Mesothelial cell of epicardium (in vitro differentiated cells): ENCODE results near the gene HTR6. TPM values are rescaled to one million over a fixed set of nuclear protein-coding genes. Genes with fewer than 3 reads are reported as not detected.

ENCODE experiments used
- DNase-seq, 2 experiments: peaks; one replicate each; pipeline ENCODE4 v3.0.0; 2021; ENCODE audit warnings: low spot score in 2 of 2; ENCODE audit not compliant: unreplicated experiment in 2 of 2
- H3K27ac Mint-ChIP-seq: 2 replicates; pipeline ENCODE4 v1.8.0; 2021; ENCODE audit warnings: mixed read lengths
- H3K27me3 Mint-ChIP-seq: 2 replicates; pipeline ENCODE4 v1.8.0; 2021; ENCODE audit warnings: low read depth, mixed read lengths
- H3K36me3 Mint-ChIP-seq: 2 replicates; pipeline ENCODE4 v1.8.0; 2021; ENCODE audit warnings: mixed read lengths
- H3K4me1 Mint-ChIP-seq: 2 replicates; pipeline ENCODE4 v1.8.0; 2021; ENCODE audit warnings: mixed read lengths
- H3K4me3 Mint-ChIP-seq: 2 replicates; pipeline ENCODE4 v1.8.0; 2021; ENCODE audit warnings: mild to moderate bottlenecking, moderate library complexity, mixed read lengths
- H3K9me3 Mint-ChIP-seq: 2 replicates; pipeline ENCODE4 v1.8.0; 2021; ENCODE audit warnings: mixed read lengths
- total RNA-seq: library from RNA; stranded (reverse); gene quantifications from 3 replicates; pipeline ENCODE4 v1.2.1, GENCODE V29; 2021
- TF ChIP-seq, protein P1 (sequence below): fragments of 200-600 bp; sonication (generic); IDR thresholded peaks from one replicate; pipeline ENCODE4 v1.5.0; 2021; ENCODE audit warnings: antibody characterized with exemption; ENCODE audit not compliant: unreplicated experiment

HTR6 gene
- total RNA-seq, 1 donor from 2014 or later = 0.11 TPM

- no peaks in the 10 kb centered on the region for H3K36me3 Mint-ChIP-seq
- no peak for DNase-seq
- no peak overlapping the region for H3K4me3 Mint-ChIP-seq
- peaks cover 7% of the 10 kb centered on the region for H3K4me1 Mint-ChIP-seq
- TF ChIP-seq, protein P1, sequence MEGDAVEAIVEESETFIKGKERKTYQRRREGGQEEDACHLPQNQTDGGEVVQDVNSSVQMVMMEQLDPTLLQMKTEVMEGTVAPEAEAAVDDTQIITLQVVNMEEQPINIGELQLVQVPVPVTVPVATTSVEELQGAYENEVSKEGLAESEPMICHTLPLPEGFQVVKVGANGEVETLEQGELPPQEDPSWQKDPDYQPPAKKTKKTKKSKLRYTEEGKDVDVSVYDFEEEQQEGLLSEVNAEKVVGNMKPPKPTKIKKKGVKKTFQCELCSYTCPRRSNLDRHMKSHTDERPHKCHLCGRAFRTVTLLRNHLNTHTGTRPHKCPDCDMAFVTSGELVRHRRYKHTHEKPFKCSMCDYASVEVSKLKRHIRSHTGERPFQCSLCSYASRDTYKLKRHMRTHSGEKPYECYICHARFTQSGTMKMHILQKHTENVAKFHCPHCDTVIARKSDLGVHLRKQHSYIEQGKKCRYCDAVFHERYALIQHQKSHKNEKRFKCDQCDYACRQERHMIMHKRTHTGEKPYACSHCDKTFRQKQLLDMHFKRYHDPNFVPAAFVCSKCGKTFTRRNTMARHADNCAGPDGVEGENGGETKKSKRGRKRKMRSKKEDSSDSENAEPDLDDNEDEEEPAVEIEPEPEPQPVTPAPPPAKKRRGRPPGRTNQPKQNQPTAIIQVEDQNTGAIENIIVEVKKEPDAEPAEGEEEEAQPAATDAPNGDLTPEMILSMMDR = no peak
- no peaks in the 10 kb centered on the region for H3K9me3 Mint-ChIP-seq
- peaks cover 9% of the 10 kb centered on the region for H3K27me3 Mint-ChIP-seq
- no peak overlapping the region for H3K27ac Mint-ChIP-seq
These were observed 9.0 kb upstream of the HTR6 start for GRCh38 chr1:19655718-19656080.

DNA sequence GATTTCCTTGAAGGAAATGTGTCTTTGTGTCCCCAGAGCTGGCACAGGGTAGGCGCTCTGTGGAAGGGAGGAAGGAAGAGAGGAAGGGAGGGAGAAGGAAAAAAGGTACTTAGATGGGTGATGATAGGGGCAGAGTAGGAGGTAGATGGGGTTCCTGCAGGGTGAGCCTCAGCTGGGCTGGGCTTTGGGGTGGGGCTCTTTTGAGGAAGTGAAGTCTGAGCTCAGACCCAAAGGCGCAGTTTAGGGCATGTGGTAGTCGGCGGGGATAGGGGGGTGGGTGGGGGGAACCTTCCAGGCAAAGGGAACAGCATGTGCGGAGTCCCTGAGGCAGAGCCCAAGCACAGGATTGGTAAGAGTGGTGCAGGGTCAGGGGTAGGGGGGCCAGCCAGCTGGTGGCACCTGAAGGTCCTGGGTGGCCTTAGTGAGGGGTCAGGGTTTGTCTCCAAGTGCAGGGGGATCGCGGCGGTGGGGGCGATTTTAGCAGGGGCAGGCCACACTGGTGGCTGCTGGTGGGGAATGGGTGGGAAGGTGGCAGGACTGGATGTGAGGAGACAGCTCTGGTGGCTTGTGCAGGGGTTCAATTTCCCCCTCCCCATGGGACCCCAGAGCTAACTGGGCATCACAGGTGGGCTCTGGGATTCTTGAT is 8.4 kb upstream of the HTR6 start:
- no peak overlapping the region for H3K27ac Mint-ChIP-seq
- TF ChIP-seq, protein P1 = no peak
- peaks cover 7% of the 10 kb centered on the region for H3K4me1 Mint-ChIP-seq
- DNase-seq = no peak
- H3K36me3 Mint-ChIP-seq = no peaks in the 10 kb centered on the region
- H3K4me3 Mint-ChIP-seq = no peak overlapping the region
- H3K9me3 Mint-ChIP-seq = no peaks in the 10 kb centered on the region
- H3K27me3 Mint-ChIP-seq = peaks cover 14% of the 10 kb centered on the region

- Mint-ChIP-seq H3K9me3 (no peaks in the 10 kb centered on the region), H3K27ac (no peak overlapping the region), H3K36me3 (no peaks in the 10 kb centered on the region), H3K4me3 (no peak overlapping the region), H3K27me3 (peaks cover 18% of the 10 kb centered on the region), H3K4me1 (peaks cover 7% of the 10 kb centered on the region)
- TF ChIP-seq, protein P1 = no peak
- no peak for DNase-seq
These were observed 7.8 kb upstream of the HTR6 start for GRCh38 chr1:19656780-19657466.

DNA sequence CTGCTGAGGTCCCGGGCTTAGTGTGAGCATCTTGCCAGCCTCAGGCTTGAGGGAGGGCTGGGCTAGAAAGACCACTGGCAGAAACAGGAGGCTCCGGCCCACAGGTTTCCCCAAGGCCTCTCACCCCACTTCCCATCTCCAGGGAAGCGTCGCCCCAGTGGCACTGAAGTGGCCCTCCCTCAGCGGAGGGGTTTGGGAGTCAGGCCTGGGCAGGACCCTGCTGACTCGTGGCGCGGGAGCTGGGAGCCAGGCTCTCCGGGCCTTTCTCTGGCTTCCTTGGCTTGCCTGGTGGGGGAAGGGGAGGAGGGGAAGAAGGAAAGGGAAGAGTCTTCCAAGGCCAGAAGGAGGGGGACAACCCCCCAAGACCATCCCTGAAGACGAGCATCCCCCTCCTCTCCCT is 7.2 kb upstream of the HTR6 start:
- H3K4me3 Mint-ChIP-seq = no peak overlapping the region
- TF ChIP-seq, protein P1 = no peak
- H3K4me1 Mint-ChIP-seq = peaks cover 7% of the 10 kb centered on the region
- H3K36me3 Mint-ChIP-seq = no peaks in the 10 kb centered on the region
- H3K9me3 Mint-ChIP-seq = no peaks in the 10 kb centered on the region
- peaks cover 24% of the 10 kb centered on the region for H3K27me3 Mint-ChIP-seq
- no peak for DNase-seq
- H3K27ac Mint-ChIP-seq = no peak overlapping the region

DNA sequence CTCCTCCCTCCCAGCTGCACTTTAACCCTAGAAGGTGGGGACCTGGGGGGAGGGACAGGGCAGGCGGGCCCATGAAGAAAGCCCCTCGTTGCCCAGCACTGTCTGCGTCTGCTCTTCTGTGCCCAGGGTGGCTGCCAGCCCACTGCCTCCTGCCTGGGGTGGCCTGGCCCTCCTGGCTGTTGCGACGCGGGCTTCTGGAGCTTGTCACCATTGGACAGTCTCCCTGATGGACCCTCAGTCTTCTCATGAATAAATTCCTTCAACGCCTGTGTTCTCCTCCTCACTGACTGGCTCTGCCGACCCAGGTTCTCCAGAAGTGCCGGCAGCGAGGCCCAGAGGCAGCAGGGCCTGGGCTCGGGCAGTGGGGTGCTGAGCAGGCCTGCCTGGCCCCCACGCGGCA is 6.5 kb upstream of the HTR6 start:
- no peaks in the 10 kb centered on the region for H3K36me3 Mint-ChIP-seq
- no peak overlapping the region for H3K27ac Mint-ChIP-seq
- no peak for DNase-seq
- H3K4me1 Mint-ChIP-seq = peaks cover 7% of the 10 kb centered on the region
- H3K4me3 Mint-ChIP-seq = no peak overlapping the region
- H3K27me3 Mint-ChIP-seq = peaks cover 31% of the 10 kb centered on the region
- TF ChIP-seq, protein P1 = no peak
- H3K9me3 Mint-ChIP-seq = no peaks in the 10 kb centered on the region
